AG04450 (cell line): Measurements from ENCODE around the gene FAM174B. TPM values are rescaled to one million over a fixed set of nuclear protein-coding genes. Genes with fewer than 3 reads are reported as not detected.

Experiments
- CTCF ChIA-PET: fragments of 300-600, 350-600 bp; formaldehyde crosslinking; extraction: SDS; loops from one replicate; lab custom pipeline; 2022; ENCODE audit warnings: antibody characterized with exemption, inconsistent platforms; lab: Charles Lee
- POLR2A ChIA-PET: fragments of 350-600 bp; formaldehyde crosslinking; extraction: SDS; loops from one replicate; lab custom pipeline; 2021; ENCODE audit warnings: antibody characterized with exemption, inconsistent platforms; lab: Yijun Ruan, JAX
- DNase-seq: peaks from one replicate; pipeline ENCODE4 v3.0.0-alpha.2; 2011; ENCODE audit warnings: low read depth, low spot score
- H3K27ac ChIP-seq: one replicate; pipeline ENCODE4 v1.5.1; 2012; ENCODE audit warnings: low read depth, low read length, control low read depth
- H3K27me3 ChIP-seq: one replicate; pipeline ENCODE4 v1.6.0; 2012; ENCODE audit warnings: low read length; ENCODE audit not compliant: control insufficient read depth, insufficient read depth
- H3K4me3 ChIP-seq: 2 replicates; pipeline ENCODE4 v1.5.1; 2011; ENCODE audit warnings: mild to moderate bottlenecking, low read depth, low read length, control low read depth
- H3K9me3 ChIP-seq: 2 replicates; pipeline ENCODE4 v1.5.1; 2012; ENCODE audit warnings: low read length; ENCODE audit not compliant: control insufficient read depth, insufficient read depth
- CTCF ChIP-seq: IDR thresholded peaks from 2 replicates; pipeline ENCODE4 v1.5.1; 2011; ENCODE audit warnings: low read depth, low read length, control low read depth, inconsistent platforms
- polyA plus RNA-seq: library from polyadenylated mRNA; depleted of rRNA; stranded (reverse); fragments of >200 nt; gene quantifications from 2 replicates; pipeline ENCODE4 v1.2.3, GENCODE V29; 2011

FAM174B gene
- polyA plus RNA-seq, 1 experiment: 2.1 TPM

DNA sequence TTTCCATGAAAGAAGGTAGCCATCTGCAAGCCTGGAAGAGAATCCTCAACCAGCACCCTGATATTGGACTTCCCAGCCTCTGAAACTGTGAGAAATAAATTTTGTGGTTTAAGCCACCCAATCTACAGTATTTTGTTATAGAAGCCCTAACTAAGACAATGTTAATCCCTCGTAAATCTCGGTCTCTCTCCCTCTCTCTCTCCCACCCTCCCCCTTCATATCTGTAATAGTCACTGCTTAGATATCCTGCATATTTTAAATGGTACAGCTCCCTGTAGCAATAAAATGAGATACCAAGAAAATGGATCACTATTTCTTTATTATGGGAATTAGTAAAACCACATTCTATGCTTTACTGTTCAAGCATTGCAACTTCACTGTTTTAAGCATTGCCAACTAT lies 21.0 kb upstream of the FAM174B start:
- H3K9me3 ChIP-seq: no peaks in the 10 kb centered on the region
- CTCF ChIA-PET: interaction anchor here (0.8 kb wide), 1 partner anchor 38 kb away, joined by 3 read pairs; no protein-coding TSS in a partner anchor
- TF ChIP-seq CTCF: no peak
- DNase-seq: no peak
- H3K27me3 ChIP-seq: peaks cover 7% of the 10 kb centered on the region
- H3K27ac ChIP-seq: no peak overlapping the region
- POLR2A ChIA-PET: no interaction called here
- H3K4me3 ChIP-seq: no peak overlapping the region

DNA sequence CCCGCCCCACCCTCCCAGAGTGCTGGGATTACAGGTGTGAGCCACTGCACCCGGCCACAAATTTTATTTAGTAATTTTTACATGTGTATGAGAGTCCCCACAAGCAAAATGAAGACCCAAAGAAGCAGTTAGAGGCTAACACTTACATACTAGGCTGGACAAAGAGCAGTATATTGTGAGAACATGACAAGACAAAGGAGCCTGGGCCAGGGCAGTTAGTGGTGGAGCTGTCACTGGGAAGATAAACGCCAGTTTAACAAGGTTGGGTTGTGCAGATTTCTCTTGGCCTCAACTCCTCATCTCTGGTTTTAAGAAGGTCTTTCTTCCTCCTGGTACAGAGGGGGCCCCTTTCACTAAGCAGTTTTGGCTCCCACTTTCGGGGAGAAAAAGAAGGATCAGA lies 19.9 kb upstream of the FAM174B start:
- TF ChIP-seq CTCF: no peak
- H3K9me3 ChIP-seq: no peaks in the 10 kb centered on the region
- POLR2A ChIA-PET: no interaction called here
- no peak overlapping the region for H3K4me3 ChIP-seq
- no peak for DNase-seq
- H3K27me3 ChIP-seq: peaks cover 7% of the 10 kb centered on the region
- H3K27ac ChIP-seq: no peak overlapping the region
- CTCF ChIA-PET: no interaction called here

GRCh38 chr15:92674347-92674746 lies 18.8 kb upstream of the FAM174B start:
- no peaks in the 10 kb centered on the region for H3K9me3 ChIP-seq
- peaks cover 7% of the 10 kb centered on the region for H3K27me3 ChIP-seq
- H3K4me3 ChIP-seq: no peak overlapping the region
- CTCF ChIA-PET: no interaction called here
- POLR2A ChIA-PET: no interaction called here
- H3K27ac ChIP-seq: no peak overlapping the region
- DNase-seq: no peak
- TF ChIP-seq CTCF: no peak

DNA sequence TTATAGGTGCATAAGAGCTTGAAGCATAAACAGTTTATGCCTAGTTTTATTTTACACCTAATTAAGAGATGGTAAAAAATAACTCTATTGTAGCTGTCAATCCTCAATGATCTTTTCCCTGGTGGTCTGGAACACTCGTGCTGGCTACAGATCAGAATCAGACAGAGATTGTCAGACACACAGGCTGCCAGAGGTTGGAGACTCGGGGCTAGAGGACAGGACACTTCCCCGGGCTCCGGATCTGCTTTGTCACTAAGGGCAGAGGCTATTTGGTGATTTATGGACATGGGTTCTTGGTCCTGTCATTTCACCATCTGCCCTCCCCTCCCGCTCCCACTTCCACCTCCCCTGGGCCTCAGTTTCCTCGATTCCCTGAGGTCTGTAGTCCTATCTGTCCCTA lies 16.5 kb upstream of the FAM174B start:
- ChIA-PET CTCF (no interaction called here), POLR2A (no interaction called here)
- Histone ChIP-seq H3K27ac (no peak overlapping the region), H3K27me3 (peaks cover 7% of the 10 kb centered on the region), H3K4me3 (no peak overlapping the region), H3K9me3 (no peaks in the 10 kb centered on the region)
- TF ChIP-seq CTCF: no peak
- no peak for DNase-seq

DNA sequence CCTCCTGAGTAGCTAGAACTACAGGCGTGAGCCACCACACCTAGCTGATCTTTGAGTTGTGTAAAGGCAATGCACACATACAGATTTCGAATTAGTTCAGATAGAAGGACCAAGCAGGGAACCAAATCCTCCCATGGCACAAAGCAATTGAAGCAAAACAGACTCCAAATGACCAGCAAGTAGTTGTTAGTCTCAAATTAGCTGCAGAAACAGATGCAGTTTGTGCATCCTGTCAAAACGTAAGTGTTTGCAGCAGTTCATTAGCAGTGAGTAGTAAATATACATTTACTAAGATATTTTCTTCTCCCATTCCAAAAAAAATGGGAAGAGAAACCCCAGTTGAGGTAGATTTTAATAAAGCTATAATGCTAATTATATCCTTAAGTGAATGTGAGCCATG lies 15.8 kb upstream of the FAM174B start:
- ChIA-PET CTCF (interaction anchor here (1.0 kb wide), 1 partner anchor 150 kb away, joined by 3 read pairs; no protein-coding TSS in a partner anchor), POLR2A (no interaction called here)
- Histone ChIP-seq H3K27ac (no peak overlapping the region), H3K9me3 (no peaks in the 10 kb centered on the region), H3K4me3 (no peak overlapping the region), H3K27me3 (peaks cover 7% of the 10 kb centered on the region)
- no peak for TF ChIP-seq CTCF
- DNase-seq: no peak
